Activated gamma-delta T cell treated with Interleukin-2 at 50 U/mL for 16 hours (primary cell): ENCODE results near the gene GABRB3.
"Not testable (repeated sequence)": the region's sequence is repeated elsewhere in the genome, so short reads cannot be mapped to it uniquely, and the experiment has no call there.

Experiments used
- DNase-seq: peaks from one replicate; pipeline ENCODE4 v3.0.0-alpha.2; 2020

GABRB3 gene

DNA sequence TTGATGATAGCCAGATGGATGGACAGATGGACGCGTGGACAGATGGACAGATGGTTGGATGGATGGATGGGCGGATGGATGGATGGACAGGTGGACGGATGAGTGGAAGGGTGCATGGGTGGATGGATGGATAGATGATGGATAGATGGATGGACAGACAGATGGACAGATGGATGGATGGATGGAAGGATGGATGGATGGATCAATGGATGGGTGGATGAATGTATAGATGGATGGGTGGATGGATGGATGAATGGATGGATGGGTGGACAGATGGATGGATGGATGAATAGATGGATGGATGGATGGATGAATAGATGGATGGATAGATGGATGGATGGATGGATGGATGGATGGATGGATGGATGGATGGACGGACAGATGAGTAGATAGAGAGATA, 40.9 kb downstream of the GABRB3 start:
- DNase-seq: no peak

DNA sequence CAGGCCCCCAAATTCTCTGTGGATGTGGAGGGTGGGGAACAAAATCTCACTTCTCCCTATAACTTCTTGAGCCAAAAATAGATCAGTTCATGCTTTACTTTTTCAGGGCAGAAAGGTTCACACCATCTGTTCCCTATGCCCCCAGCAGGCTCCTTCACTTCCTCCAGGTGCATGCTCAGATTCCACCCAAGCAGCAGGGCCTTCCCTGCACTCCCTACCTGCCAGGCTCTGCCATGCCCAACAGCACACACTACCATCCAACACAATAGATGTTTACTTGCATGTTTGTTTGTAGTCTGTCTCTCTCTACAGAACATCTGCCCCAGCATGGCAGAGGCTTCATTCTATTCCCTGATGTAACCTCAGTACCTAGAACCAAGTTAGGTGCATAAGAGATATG, 43.3 kb downstream of the GABRB3 start:
- no peak for DNase-seq

DNA sequence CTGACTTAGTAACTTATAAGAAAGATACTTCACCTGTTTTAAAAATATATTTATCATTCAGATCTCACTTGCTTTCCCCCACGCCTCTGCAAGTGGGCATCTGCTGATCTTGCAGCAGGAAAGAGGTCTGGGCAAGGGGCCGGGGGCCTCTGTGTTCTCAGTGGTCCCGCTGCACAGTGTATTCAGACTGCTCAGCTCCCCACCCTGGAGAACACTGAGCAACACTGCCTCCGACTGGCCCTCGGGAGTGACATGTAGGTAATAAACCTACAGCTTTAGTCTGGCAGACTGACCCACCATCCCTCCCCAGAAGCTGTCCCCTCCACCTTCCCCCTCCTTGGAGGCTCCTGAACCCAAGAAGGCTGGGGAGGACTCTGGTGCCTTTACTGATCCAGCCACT, 43.8 kb downstream of the GABRB3 start:
- no peak for DNase-seq

DNA sequence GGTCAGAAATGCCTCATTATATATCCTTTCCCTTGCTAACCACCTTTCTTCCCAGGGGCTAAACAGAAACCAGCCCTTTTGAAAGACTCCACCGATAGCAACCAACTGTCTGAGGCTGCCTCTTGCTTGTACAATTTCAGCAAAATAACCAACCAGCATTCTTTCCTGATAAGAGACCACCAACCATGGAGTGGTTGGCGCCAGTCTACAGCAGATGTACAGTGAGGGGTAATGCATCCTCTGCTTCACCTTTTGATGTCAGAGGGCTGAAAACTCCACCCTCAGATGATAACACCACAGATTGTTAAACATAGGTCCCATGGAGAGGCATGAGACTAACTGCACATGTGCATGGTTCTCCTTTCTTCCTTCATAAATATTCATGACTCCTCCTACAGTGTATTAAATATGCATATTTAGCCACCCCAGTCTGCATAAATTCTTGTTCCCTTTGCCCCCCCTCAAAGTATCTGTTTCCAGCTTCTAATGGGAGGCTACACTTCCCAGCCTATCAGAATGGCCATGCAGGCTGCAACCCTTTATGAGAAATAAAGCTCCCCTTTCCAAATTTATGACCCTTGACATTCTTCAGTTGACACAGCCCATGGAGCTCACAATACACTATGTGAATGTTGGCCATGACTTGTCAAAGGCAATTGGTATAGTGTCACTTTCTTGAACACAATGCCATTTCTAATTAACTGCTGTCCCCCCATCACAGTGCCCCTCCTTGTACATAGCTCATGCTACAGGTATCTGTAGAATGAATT, 48.3 kb downstream of the GABRB3 start:
- DNase-seq: no peak

DNA sequence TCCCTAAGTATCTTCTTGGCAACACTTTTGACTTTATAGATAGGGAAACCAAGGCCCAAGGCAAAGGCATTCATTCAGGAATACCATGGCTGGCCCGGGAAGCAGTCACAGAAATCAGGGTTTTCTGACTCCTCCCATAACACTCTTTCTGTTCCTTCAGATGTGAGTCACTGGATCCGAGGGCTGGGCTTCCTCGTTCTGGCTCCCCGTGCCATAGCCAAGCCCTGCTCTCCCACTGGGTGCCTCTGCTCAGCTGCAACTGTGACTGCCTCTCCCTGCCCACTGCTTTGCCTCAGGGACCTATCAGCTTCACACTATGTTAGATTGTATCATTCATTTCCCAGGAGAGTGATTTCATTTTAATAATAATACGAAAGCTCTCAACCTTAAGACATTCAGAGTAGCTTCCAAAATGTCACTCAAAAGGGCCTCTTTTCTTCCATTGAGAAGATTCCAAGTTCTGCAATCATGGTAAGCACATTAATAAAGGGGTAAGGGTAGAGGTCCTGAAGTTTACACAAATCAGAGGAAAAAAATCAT, 50.2 kb downstream of the GABRB3 start:
- no peak for DNase-seq

DNA sequence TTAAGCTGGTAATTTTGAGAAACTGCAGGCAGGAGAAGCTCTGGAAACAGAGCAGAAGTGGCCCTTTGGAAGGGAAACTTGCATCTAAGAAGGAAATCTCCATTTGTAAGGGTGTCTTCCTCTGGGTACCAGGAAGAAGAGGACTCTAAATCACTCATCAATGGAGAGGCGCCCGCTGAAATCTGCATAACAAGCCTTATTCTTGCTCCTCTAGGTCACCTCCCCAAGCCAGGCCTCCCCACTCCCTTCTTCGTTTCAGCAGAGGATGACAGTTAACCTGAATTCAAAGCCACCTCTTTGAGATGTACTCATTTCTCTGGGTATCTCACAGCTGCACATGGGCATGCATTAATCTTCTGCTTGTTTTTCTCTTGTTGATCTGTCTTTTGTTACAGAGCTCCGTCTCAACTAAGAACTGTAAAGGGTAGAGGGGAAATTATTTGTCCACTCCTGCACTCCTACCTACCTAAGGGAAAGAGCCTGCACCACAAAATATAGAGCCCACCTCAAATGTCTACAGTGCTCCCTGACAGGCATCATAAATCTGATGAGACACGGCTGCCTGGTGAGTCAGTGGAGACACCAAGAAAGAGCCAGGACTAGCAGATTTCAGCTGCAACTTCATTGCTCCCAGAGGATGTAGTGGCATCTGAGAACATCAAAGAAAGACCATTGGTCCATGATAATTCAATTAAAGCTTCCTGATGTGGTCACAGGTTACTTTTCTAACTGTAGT, 51.5 kb downstream of the GABRB3 start:
- no peak for DNase-seq

DNA sequence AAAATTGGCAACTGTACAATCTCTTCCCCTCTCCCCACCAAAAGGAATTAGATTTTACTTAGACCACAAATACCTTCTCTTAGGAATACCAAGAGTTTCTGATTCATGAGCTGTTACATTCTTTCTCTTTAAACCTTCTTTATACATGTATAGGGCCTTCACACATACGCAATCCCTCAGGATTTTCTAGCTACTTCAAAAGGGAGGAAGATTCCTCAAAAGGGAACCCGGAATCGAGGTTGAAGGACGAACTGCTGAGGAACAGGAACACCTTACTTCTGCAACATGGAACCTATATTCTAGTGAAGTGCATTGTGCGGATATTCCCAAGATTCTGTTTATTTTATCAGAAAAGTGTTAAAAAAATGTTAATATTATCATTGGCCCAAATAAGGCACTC, 52.3 kb downstream of the GABRB3 start:
- no peak for DNase-seq

DNA sequence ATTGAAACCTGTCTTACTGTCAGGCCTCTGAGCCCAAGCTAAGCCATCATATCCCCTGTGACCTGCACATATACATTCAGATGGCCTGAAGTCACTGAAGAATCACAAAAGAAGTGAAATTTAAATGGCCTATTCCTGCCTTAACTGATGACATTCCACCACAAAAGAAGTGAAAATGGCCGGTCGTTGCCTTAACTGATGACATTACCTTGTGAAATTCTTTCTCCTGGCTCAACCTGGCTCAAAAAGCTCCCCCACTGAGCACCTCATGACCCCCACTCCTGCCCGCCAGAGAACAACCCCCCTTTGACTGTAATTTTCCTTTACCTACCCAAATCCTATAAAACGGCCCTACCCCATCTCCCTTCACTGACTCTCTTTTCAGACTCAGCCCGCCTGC, 53.0 kb downstream of the GABRB3 start:
- not testable (repeated sequence) for DNase-seq

DNA sequence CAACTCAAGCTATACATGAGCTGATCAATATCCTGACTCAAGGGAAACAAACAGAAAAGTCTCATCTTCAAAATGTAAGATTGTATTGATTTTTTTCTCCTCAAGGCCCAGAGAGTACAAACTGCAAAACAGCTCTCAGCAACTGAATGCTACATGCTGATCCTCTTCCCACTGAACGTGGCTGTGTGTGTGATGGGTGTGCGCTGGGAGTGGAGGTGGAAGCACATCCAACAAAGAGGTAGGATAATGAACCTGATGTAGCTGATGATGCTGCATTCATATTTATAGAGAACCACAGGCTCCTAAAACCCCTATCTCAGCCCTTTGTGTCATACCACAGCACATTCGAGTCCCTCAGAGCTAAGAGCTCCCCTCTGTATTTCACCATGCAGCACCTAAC, 56.8 kb downstream of the GABRB3 start:
- no peak for DNase-seq

DNA sequence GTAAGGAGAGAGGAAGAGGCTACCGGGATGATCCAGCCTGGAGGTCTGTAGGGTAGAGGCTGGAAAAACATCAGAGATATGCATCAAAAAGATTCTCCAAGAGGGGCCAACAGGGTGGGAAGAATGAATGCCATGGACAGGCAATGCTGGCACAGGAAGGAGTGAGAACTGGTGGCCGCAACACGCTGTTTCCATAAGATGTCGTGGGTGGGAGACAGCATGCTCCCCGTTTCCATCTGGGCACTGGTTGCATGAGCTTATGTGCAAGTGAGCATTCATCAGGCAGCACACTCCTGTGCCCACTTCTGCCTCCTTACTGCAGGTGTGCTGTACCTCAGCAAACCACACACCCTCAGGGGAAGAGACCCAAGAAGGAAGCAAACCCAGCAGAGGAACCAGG, 59.4 kb downstream of the GABRB3 start:
- DNase-seq: no peak

DNA sequence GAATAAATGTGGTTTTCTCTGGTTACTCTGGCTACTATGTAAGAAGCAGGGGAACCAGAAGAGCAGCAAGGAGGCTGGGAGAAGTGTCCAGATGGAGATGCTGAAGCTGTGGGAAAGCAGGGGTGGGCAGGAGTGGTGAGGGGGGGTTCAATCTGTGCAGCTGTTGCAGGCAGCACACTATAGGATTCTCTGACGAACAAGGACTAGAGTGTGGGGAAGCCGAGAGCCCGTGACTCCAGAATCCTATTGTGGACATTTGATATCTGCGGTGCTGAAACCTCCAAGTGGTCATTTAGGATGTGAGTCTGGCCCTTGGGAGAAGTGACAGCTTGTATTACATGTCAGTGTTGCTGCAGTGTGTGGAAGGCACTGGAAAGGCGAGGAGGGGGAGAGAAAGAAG, 60.5 kb downstream of the GABRB3 start:
- DNase-seq: no peak

DNA sequence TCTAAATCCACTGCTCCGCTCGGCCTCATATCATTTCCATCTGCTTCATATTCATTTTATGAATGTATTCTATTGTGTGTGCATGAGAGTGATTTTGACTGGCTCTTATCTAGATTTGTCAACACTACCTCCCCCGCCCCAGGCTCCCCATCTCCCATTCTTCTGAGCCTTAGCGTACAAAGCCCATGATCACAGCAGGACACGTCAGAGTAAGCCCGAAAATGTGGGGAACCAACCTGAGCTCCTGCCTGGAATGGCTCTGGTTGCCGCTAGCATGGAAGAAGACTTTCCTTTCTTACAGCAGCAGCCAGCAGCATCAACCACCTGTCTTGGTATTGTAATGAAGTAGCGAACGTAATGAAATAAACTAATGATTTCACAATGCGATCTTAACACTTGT, 61.4 kb downstream of the GABRB3 start:
- DNase-seq: no peak

DNA sequence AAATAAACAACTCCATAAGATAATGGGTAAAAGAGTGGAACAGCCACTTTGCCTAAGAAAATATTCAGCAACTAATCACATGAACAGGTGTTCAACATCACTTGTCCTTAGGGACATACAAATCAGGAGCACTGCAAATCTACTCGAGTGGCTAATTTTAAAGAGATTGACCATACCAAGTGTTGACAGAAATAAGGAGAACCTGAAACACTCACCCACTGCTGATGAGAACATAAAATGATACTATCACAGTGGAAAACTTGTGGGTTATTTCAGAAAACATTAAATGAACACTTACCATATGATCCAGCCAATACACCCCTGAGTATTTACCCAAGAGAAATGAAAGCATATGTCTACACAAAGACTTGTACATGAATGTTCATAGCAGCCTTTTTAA, 70.5 kb downstream of the GABRB3 start:
- no peak for DNase-seq

DNA sequence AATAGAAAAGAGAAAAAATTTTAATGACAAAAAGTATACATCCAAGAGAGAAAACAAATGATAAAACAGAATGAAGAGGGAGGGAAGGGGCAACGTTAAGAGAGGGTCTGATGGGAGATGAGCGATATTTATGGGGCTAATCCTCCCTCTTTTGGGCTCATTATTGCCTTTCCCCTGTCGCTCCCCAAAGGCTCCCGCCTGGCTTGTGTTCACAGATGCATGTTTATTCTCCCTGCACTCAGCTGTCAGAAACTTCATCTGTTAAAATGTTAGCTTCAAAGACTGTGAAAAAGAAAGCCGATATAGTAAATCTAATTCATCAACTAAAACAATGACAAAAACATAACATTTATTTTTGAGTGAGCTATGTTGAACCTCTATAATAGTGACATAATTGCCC, 74.3 kb downstream of the GABRB3 start:
- no peak for DNase-seq

DNA sequence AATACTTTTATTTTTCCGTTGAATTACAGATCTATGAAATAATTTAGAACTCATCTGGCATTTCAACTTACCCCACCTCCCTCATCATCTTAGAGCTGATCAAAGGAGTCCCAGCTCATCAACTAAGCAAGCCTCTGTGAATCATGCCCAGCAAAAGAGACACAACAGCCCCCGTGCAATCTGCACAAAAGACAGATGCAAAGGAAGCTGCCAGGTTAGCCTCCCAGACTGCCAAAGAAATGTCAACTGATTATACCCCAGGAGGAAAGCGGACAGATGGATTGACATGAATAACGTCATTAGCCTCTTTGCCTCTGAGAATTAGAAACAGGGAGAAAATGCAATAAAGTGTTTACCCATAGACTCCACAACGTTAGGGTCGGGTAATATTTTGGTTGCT, 75.0 kb downstream of the GABRB3 start:
- DNase-seq: no peak

DNA sequence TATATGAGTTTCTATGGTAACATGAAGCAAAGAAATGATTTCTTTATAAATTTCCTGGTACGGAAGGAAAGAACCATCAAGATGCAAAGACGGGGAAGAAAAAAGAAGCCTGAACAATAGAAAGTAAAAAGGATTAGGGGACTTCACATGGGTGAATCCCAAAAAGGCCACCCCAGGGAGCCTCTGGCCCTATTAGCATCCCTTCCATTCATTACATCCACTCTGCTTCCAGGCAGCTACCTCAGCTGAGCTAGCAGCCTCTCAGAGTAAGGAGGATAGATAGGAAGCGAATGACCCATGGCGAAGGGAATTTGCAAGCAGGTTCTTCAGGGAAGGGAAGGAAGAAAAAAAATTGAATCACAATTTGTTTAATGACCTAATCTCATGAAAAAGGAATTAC, 81.6 kb downstream of the GABRB3 start:
- no peak for DNase-seq

DNA sequence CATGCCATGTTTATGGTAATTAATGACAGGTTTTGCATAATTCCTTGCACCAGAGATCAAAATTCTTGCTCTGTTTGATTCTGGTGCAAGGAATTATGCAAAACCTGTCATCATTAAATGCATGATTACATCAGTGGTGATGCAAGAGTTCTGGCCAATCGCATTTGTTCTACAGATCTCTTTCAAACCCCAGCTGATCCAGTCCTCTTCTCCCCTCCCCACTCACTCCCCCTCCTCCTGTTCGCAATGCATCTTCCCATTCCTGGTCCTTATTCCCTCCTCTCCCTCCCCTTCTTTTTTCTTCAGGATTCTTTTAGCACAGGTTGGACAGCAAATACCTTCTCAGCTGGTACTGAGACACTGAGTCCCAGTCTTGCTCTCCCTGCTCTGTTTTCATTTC, 82.1 kb downstream of the GABRB3 start:
- no peak for DNase-seq

DNA sequence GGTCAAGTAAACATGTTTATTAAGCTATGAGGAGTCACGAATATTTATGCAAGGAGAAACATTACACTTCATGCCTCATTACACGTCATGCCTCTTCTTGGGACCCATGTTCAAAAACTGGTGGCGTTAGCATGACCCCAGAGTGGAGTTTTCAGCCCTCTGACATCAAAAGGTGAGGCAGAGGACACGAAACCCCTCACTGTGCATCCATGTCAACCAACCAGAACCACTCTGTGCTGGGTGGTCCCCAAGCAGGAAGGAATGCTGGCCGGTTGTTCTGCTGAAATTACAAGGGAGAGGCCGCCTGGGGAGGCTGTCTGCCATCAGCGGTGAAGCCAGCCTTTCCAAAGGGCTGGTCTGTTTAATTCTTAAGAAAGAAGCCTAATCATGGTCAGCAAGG, 83.4 kb downstream of the GABRB3 start:
- no peak for DNase-seq

DNA sequence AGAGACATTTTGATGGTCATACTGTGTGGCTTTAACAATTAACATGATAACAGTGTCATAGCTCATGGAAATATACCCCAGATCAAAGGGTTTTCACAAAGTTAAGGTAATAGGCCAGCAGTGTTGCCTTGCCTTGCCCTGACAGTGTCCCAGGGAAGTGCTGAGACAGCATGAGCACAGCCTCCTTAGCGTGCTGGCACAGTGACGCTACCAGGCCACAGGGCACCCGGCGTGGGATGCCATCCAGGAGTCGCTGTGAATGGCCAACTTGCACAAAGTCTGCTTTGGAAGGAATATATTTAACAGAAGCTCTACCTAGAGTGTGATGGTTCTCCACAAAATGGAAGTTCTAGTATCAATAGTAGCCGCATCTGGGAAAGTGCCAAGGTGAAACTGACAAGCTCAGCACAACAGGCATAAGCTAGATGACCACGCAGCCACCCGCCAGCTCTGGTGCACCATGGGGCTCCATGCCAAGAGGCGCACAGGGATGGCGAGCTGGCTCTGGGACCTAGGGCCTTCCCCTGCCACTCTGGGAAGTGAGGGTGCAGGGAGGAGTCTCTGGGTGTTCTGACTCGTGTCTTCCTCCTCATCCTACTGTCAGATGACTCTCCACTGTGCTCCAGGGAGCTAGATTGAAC, 86.2 kb downstream of the GABRB3 start:
- no peak for DNase-seq

DNA sequence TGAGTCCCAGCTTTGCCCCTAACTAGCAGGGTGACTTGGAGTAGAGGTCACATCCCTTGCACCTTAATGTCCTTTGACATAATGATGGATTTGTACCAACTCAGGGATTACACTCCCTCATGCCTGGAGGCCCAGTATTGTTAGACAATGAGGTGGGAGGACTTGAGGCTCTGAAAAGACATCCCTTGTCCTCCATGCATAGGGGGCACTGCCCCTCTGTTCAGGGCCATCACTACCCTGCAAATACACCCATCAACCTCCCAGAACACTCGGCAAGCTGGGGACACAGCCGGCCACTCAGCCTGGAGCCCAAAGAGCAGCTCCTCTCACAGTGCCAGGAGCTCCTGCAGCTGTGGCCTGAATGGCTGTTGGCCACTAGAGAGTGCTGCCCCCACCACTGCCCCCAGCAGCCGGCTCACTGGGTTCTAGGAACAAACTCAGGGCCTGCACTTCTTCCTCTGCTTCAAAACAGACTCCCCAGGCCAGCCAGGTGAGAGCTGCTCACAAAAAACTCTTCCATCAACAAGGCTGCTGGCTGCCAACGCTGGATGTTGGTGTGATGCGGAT, 90.2 kb downstream of the GABRB3 start:
- no peak for DNase-seq

DNA sequence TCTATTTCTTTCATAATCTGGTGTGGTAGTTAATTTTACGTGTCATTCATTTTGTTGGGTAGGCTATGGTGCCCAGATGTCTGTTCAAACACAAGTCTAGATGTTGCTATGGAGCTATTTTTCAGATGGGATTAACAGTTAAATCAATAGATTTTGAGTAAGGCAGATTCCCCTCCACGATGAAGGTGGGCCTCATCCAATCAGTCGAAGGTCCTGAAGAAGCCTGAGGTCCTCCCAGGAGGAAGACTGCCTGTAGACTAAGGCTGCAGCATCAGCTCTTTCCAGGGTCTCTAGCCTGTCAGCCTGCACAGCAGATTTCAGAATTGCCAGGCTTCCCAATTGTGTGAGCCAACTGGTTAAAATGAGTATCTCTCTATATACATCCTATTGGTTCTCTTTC, 92.9 kb downstream of the GABRB3 start:
- DNase-seq: no peak

DNA sequence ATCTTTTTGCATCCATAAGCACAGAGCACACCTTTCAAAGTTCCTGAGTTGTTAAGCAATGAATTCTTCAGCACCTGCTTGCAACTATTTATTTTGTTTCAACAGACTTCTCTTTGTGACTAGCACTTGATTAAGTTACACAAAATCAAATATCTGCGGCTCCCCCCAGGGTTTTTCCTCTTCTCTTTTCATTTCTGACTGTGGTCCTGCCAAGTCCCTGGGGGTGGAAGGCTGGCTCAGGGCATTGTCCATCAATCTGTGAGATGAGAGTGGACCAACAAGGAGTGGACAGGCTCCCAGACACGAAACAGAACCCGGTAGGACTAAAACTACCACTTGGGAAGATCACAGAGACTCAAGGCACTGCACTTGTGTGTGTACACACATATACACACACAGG, 96.8 kb downstream of the GABRB3 start:
- no peak for DNase-seq

DNA sequence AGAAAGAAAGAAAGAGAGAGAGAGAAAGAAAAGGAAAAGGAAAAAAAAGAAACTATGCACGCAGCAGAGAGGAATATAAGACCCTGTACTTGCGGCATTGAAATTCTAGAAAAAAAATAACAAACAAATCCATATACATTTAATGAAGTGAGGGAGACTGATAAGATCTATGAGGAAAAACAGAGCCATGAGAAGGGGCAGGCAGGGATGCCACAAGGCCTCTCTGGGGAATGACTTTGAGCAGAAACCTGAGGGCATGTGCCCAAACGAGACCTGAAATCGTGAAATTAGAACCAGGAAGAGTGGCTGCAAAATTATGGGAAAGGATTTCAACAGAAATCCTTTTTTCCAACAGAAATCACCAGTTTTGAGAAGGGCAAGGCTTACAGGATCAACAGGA, 98.4 kb downstream of the GABRB3 start:
- no peak for DNase-seq

DNA sequence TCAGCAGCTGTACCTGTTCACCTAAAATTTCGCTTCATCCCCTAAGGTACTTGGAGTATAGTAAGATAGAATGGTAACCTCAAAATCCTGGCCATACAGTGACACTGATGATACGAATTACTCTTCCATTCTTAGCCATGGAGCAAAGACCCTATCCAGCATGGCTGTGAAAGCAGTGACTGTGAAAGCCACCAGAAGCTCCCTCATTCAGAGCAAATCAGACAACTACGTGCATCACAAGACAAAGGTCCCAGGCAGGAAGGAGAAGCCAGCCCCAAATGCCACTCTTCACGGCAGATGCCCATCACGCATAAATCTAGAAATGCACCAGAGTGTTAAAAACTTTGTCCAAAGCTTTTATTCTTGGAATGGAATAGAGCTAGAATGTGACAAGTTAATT, 99.4 kb downstream of the GABRB3 start:
- DNase-seq: no peak
